Pancreas (tissue), 10 donors: Measurements from ENCODE around the gene PTPRK. TPM values are rescaled to one million over a fixed set of nuclear protein-coding genes. Genes with fewer than 3 reads are reported as not detected.

ENCODE experiments used
- ATAC-seq, 4 donors: fragments of 200-7000 bp; cut with Tn5 transposase; one replicate each; pipeline versions ENCODE4 v1.8.0 to v1.9.1; 2020; ENCODE audit warnings: mild to moderate bottlenecking in 4 of 4, moderate library complexity in 4 of 4
- DNase-seq, 6 donors: peaks; one replicate each; pipeline ENCODE4 v3.0.0-alpha.2; 2020
- FAIRE-seq: peaks from 2 replicates; lab custom pipeline; 2012; peaks lifted over from hg19 to GRCh38; lab: Jason Lieb, UNC
- H3K27ac ChIP-seq, 4 donors: fragments of 200-600 bp; sonication (generic); 1 replicate in 3 of 4; 2 replicates in 1 of 4; pipeline versions ENCODE4 v1.5.0 to v1.8.0; 2020
- H3K27me3 ChIP-seq, 4 donors: fragments of 200-600 bp; one replicate each; pipeline ENCODE4 v1.8.0; 2021
- H3K36me3 ChIP-seq, 3 donors: fragments of 200-600 bp; sonication (generic) in 1 of 3; one replicate each; pipeline versions ENCODE4 v1.5.0 to v1.8.0; 2020 to 2021
- H3K4me1 ChIP-seq, 3 donors: fragments of 200-600 bp; one replicate each; pipeline ENCODE4 v1.8.0; 2021
- H3K4me3 ChIP-seq, 4 donors: fragments of 200-600 bp; sonication (generic) in 2 of 4; one replicate each; pipeline versions ENCODE4 v1.5.0 to v1.8.0; 2020 to 2021
- H3K9me3 ChIP-seq, 4 donors: fragments of 200-600 bp; one replicate each; pipeline ENCODE4 v1.8.0; 2021
- WGBS, 2 donors: extraction: QIAGEN DNeasy Blood & Tissue Kit; methylation state at CpG; one replicate each; pipeline ENCODE4 v1.1.7; 2013; 5-methylcytosine and 5-hydroxymethylcytosine counted together
- intact Hi-C, 3 donors: fragments of 100-400 bp; cut with DNase I; formaldehyde crosslinking; loops; one replicate each; pipeline versions ENCODE4 v1.11.1 to v1.14.2; 2022
- polyA plus RNA-seq, 2 donors: library from polyadenylated mRNA; stranded (reverse); fragments of 200-250 nt; gene quantifications; one replicate each; pipeline ENCODE4 v1.2.3, GENCODE V29; 2013
- total RNA-seq, 6 donors: library from RNA; stranded (reverse); fragmentation: NEBNext Ultra II Directional in 4 of 6; extraction: Animal tissue kit (Norgen Biotek cat#: 25700) in 4 of 6; gene quantifications; one replicate each; pipeline versions ENCODE4 v1.2.1 to v1.2.4, GENCODE V29; 2021 to 2023
- TF ChIP-seq, protein P1 (sequence below), 4 donors: fragments of 200-600 bp; sonication (generic) in 3 of 4; IDR thresholded peaks; one replicate each; pipeline versions ENCODE4 v1.5.0 to v1.8.0; 2021; ENCODE audit warnings: antibody characterized with exemption in 4 of 4
- donor health status: healthy with polysubstance abuse.
- donor health status: DM: no; HTN: no; CAD: no; lungs with moderate emphysema.
- donor health status: DM: no; HTN: no; CAD: no.
- donor health status: control.
- donor health status: control.
- donor health status: Bipolar disorder and iron deficiency.
- donor health status: DM: yes; HTN: yes; CAD: no.
- donor health status: DM: no; HTN: no; CAD: no.
- donor health status: DM: no; HTN: no; CAD: no.
- donor health status: DM: yes; HTN: yes; CAD: no.

The PTPRK gene
- total and polyA plus RNA-seq, 8 donors = 10.5 to 72.7 (median 51.7) TPM

DNA sequence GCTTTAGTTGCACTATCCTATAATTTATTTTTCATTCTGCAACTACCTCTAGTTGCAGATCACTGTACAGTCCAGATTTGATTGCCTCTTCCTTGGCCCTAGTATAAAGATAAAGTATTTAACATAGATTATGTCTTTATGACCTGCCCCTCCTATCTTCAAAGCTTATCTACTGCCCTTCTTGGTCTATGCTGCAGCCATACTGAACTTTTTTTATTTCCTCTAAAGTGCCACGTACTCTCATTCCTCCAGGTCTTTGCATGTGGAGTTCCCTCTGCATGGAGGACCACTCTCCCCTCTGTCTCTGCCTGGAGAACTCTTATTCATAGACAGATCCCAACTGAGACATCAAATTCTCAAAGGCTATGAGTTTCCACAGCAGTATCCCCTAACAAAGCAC is 168.0 kb downstream of the PTPRK start:
- Histone ChIP-seq H3K4me1 (peaks cover 0 to 39% (median 15%) of the 10 kb centered on the region in 3 donors), H3K4me3 (no peak overlapping the region), H3K27ac (no peak overlapping the region), H3K9me3 (no peaks in the 10 kb centered on the region), H3K27me3 (no peaks in the 10 kb centered on the region), H3K36me3 (no peaks in the 10 kb centered on the region)
- TF ChIP-seq, protein P1, sequence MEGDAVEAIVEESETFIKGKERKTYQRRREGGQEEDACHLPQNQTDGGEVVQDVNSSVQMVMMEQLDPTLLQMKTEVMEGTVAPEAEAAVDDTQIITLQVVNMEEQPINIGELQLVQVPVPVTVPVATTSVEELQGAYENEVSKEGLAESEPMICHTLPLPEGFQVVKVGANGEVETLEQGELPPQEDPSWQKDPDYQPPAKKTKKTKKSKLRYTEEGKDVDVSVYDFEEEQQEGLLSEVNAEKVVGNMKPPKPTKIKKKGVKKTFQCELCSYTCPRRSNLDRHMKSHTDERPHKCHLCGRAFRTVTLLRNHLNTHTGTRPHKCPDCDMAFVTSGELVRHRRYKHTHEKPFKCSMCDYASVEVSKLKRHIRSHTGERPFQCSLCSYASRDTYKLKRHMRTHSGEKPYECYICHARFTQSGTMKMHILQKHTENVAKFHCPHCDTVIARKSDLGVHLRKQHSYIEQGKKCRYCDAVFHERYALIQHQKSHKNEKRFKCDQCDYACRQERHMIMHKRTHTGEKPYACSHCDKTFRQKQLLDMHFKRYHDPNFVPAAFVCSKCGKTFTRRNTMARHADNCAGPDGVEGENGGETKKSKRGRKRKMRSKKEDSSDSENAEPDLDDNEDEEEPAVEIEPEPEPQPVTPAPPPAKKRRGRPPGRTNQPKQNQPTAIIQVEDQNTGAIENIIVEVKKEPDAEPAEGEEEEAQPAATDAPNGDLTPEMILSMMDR (IDR thresholded peaks at IDR 0.05) = no peak
- DNase-seq = no peak
- no peak for ATAC-seq
- intact Hi-C loops = no loop called here
- no peak for FAIRE-seq
- WGBS, 2 donors = 82 to 87% methylated on average over 1 of the region's 1 CpG

DNA sequence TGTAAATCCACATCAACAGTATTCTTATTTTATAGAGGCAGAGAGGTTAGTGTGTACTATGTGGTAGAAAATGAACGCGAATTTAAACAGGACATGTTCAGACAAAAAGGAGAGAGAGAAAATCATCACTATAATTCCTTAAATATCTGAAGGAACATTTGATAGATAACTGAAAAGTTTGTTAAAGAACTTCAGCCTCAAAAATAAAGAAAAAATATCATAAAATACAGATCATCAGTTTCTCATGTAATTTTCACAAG is 169.2 kb downstream of the PTPRK start:
- FAIRE-seq = no peak
- ATAC-seq = no peak
- Histone ChIP-seq H3K27me3 (no peaks in the 10 kb centered on the region), H3K27ac (no peak overlapping the region), H3K4me1 (peaks cover 0 to 39% (median 15%) of the 10 kb centered on the region in 3 donors), H3K36me3 (no peaks in the 10 kb centered on the region), H3K4me3 (no peak overlapping the region), H3K9me3 (no peaks in the 10 kb centered on the region)
- WGBS, 2 donors = 43 to 48% methylated on average over 2 of the region's 2 CpGs
- TF ChIP-seq, protein P1 (IDR thresholded peaks at IDR 0.05) = no peak
- intact Hi-C loops = no loop called here
- no peak for DNase-seq

DNA sequence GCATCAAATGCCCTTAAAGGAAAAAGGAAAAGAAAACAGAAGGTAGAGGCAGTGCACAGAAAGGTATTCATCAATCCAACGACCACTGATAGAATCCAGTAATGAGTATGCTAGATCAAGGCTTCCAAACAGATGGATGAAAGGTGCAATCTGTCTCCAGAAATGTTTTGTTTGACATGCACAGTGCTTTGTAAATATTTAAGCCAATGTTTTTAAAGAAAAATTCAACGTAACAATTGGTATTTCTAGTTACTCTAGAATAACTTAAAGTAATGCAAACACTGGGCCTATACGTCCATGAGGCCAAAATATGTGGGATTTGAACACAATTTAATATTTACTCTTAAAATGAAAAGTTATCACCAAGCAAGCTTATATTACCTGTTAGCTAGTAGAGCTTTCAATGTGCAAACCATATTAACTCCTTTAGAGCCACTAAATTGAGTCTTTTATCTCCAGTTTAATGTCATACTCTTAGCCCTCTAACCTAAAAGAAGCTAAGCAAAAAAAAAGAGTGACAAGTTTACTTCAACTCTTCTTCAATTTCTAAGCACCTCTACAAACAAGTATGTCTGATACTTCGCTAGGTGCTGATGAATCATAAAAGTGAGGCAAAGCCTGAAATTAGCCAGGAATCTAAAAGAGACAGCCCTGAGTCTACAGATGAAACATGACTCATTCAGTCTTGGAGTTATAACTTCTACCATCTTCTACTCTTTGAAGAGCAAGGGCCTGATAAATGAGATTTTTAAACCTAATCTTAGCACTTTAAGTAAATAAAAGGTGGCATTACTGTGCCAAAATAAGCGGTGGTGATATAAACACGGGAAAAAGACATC is 169.8 kb downstream of the PTPRK start:
- 32 to 35% methylated on average over 6 of the region's 6 CpGs for WGBS, 2 donors
- FAIRE-seq (peak; percentile 53), ATAC-seq (peak; percentile 40 to 81 (median 66))

DNA sequence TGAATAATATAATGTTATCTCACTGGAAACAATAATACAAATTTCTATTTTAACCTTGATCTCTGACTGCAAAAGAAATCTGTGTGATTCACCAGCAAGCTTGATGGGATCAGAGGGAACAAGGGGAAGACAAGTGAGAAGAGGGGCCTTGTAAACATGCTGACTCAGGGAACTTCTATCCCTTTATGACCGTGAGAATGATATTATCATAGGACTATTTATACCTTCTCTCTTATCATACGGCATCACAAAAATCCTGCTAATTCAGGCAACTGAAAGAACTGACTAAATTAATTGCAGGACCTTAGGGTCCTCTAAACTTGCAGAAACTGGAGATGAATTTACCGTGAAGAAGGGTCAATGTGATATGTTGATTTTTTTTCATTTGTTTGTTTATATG is 173.3 kb downstream of the PTPRK start:
- intact Hi-C loops = no loop called here
- TF ChIP-seq, protein P1 (IDR thresholded peaks at IDR 0.05) = no peak
- H3K4me3 ChIP-seq = no peak overlapping the region
- H3K27ac ChIP-seq = no peak overlapping the region
- ATAC-seq (no peak), FAIRE-seq (no peak), DNase-seq (no peak)
- H3K27me3 ChIP-seq = no peaks in the 10 kb centered on the region
- no peaks in the 10 kb centered on the region for H3K9me3 ChIP-seq
- peaks cover 0 to 34% (median 13%) of the 10 kb centered on the region in 3 donors for H3K4me1 ChIP-seq
- no peaks in the 10 kb centered on the region for H3K36me3 ChIP-seq
- 82 to 85% methylated on average over 3 of the region's 3 CpGs for WGBS, 2 donors

More for the DNA sequence above, 169.8 kb downstream of the PTPRK start:
- intact Hi-C loops = no loop called here
- Histone ChIP-seq H3K4me3 (no peak overlapping the region), H3K36me3 (no peaks in the 10 kb centered on the region), H3K27ac (no peak overlapping the region), H3K4me1 (peaks cover 0 to 39% (median 15%) of the 10 kb centered on the region in 3 donors), H3K9me3 (no peaks in the 10 kb centered on the region), H3K27me3 (no peaks in the 10 kb centered on the region)
- no peak for DNase-seq
- TF ChIP-seq, protein P1 (IDR thresholded peaks at IDR 0.05) = no peak

DNA sequence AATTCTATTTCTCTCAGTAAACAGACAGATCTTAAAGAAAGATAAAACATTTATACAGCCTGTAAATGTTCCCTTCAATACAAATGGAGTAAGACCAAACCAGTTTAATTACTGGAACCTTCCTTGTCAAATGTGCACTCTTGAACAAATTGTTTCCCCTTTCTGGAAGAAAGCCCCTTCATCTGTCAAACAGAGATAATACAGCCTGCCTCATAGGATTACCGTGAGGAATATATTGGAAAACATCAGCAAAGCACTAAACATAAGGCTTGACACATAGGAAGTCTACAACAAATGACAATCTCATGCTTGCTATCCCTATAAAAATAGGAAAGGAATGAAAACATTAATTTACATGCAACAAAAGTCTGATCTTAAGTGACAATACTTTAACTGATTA is 173.8 kb downstream of the PTPRK start:
- no peaks in the 10 kb centered on the region for H3K36me3 ChIP-seq
- ATAC-seq (no peak), DNase-seq (no peak), FAIRE-seq (no peak)
- no peaks in the 10 kb centered on the region for H3K9me3 ChIP-seq
- H3K27ac ChIP-seq = no peak overlapping the region
- peaks cover 0 to 34% (median 13%) of the 10 kb centered on the region in 3 donors for H3K4me1 ChIP-seq
- H3K27me3 ChIP-seq = no peaks in the 10 kb centered on the region
- 89 to 98% methylated on average over 1 of the region's 1 CpG for WGBS, 2 donors
- H3K4me3 ChIP-seq = no peak overlapping the region
- TF ChIP-seq, protein P1 (IDR thresholded peaks at IDR 0.05) = no peak
- intact Hi-C loops = no loop called here
